C4-2B (cell line): ENCODE results near the gene HDGFL3.

Experiments used
- CTCF ChIP-seq: fragments of 450-650 bp; conservative IDR thresholded peaks from 2 replicates; pipeline ENCODE4 v1.5.1; 2017; ENCODE audit warnings: mild to moderate bottlenecking
- ZFX ChIP-seq: fragments of 450-650 bp; IDR thresholded peaks from 2 replicates; pipeline ENCODE4 v1.6.1; 2017

- no peak for TF ChIP-seq CTCF
- no peak for TF ChIP-seq ZFX
Measured at GRCh38 chr15:83109532-83109931, 98.1 kb downstream of the HDGFL3 start.
